Measurements from ENCODE around the gene MSRB1. TPM values are rescaled to one million over a fixed set of nuclear protein-coding genes. Genes with fewer than 3 reads are reported as not detected.

Gene MSRB1, protein sequence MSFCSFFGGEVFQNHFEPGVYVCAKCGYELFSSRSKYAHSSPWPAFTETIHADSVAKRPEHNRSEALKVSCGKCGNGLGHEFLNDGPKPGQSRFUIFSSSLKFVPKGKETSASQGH
- 13.1 to 14.1 TPM (median 13.4 TPM) in 3 replicates for total RNA-seq

DNA sequence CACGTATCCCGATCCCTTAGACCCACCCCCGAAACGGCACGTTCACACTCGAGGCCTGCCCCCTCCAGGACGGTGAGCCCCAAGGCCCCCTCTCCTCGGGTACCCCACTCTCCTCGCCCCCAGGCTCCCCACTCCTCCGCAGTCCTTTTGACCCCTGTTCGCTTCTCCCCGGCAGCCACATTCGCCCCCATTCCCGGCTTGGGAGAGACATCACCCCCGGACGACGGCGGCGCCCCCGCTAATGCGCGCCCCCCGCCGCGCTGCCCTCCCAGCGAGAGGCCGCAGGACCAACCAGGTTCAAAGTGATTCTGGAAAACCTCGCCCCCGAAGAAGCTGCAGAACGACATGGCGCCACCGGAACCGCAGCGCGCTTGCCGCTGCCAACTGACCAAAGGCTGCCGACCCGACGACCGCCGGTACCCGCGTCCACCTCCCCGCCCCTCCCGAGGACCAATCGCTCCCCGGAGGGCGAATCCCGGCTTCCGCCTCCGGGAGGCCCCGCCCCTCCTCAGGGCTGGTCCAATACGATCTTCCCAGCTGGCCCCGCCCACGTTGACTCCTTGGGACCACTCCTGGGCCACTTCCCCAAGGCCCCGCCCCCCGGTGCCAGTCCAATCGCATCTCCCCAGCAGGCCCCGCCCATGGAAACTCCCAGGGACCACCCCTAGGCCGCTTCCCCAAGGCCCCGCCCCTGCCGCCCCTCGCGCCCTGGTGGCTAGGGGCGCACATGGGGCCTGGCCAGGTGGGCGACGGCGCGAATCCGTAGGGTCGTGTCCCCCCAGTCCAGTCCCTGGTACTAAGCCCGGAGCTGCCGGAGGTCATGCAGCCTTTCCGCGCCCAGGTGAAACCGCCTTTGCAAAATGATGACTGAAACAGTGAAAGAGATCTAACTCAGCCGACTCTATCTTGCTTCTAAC is at the start of gene MSRB1:
Gene MSRB1 (minus strand): TSS at position 390 of the 917 bp plus-strand sequence. CDS start 43 bp downstream, at position 347.
- TF ChIP-seq, protein P1, sequence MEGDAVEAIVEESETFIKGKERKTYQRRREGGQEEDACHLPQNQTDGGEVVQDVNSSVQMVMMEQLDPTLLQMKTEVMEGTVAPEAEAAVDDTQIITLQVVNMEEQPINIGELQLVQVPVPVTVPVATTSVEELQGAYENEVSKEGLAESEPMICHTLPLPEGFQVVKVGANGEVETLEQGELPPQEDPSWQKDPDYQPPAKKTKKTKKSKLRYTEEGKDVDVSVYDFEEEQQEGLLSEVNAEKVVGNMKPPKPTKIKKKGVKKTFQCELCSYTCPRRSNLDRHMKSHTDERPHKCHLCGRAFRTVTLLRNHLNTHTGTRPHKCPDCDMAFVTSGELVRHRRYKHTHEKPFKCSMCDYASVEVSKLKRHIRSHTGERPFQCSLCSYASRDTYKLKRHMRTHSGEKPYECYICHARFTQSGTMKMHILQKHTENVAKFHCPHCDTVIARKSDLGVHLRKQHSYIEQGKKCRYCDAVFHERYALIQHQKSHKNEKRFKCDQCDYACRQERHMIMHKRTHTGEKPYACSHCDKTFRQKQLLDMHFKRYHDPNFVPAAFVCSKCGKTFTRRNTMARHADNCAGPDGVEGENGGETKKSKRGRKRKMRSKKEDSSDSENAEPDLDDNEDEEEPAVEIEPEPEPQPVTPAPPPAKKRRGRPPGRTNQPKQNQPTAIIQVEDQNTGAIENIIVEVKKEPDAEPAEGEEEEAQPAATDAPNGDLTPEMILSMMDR (IDR thresholded peaks at IDR 0.05; ENCODE audit: unreplicated experiment) = no peak
- peaks cover 1% of the 10 kb centered on the region for H3K36me3 Mint-ChIP-seq
- H3K27ac Mint-ChIP-seq = peak within 1 kb of the TSS; percentile 73
- H3K9me3 Mint-ChIP-seq = no peaks in the 10 kb centered on the region
- H3K4me3 Mint-ChIP-seq = peak within 1 kb of the TSS; percentile 82
- no peaks in the 10 kb centered on the region for H3K27me3 Mint-ChIP-seq (ENCODE audit: low read depth)
- H3K4me1 Mint-ChIP-seq = peaks cover 10% of the 10 kb centered on the region
- peak; percentile 99 to 100 for DNase-seq (ENCODE audit: low spot score in 2 of 2, unreplicated experiment in 2 of 2)

DNA sequence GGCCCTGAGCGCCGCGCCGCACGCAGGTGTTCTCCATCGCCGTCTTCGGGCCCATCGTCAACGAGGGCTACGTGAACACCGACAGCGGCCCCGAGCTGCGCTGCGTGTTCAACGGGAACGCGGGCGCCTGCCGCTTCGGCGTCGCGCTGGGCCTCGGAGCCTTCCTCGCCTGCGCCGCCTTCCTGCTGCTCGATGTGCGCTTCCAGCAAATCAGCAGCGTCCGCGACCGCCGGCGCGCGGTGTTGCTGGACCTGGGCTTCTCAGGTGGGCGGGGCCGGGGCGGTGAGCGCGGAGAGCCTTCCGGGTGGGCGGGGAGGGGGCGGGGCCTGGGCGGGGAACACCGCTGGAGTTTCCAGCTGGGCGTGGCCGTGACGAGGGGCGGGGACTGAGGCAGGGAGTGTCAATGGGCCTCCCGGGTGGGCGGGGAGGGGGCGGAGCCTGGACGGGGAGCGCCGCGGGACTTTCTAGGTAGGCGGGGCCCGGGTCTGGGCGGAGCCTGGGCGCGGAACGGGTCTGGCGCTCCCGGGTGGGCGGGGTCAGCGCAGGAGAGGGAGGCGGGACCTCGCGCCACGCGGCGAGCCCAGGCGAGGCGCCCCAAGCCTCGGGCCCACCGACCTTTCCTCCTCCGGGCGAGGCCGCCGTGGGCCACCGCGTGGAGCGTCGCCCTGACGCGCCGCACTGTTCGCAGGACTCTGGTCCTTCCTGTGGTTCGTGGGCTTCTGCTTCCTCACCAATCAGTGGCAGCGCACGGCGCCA is 49.1 kb upstream of the MSRB1 start:
- H3K4me1 Mint-ChIP-seq = peaks cover 9% of the 10 kb centered on the region
- TF ChIP-seq, protein P1 (IDR thresholded peaks at IDR 0.05; ENCODE audit: unreplicated experiment) = no peak
- peaks cover 39% of the 10 kb centered on the region for H3K27me3 Mint-ChIP-seq (ENCODE audit: low read depth)
- peak; percentile 79 to 82 for DNase-seq (ENCODE audit: low spot score in 2 of 2, unreplicated experiment in 2 of 2)
- no peak overlapping the region for H3K4me3 Mint-ChIP-seq
- peaks cover 7% of the 10 kb centered on the region for H3K36me3 Mint-ChIP-seq
- no peaks in the 10 kb centered on the region for H3K9me3 Mint-ChIP-seq
- H3K27ac Mint-ChIP-seq = no peak overlapping the region

DNA sequence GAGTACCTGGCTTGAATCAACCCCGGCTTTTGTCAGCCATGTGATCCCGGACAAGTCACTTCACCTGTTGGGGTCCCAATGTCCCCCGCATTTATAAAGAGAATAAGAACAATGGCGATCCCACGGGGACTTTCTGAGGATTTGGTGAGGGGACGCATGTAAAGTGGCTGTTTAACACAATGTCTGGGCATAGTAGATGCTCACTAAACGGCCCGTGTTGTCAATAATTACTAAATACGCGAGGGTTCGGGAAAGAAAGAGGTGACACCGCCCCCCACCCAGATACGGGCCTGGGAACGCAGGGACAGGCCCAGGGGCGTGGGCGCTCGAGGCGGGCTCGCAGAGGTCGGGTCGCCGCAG is 48.6 kb upstream of the MSRB1 start:
- Mint-ChIP-seq H3K9me3 (no peaks in the 10 kb centered on the region), H3K36me3 (peaks cover 11% of the 10 kb centered on the region), H3K4me3 (peak overlapping the region; percentile 47), H3K27ac (no peak overlapping the region), H3K4me1 (peaks cover 9% of the 10 kb centered on the region), H3K27me3 (ENCODE audit: low read depth) (peaks cover 39% of the 10 kb centered on the region)
- TF ChIP-seq, protein P1 (IDR thresholded peaks at IDR 0.05; ENCODE audit: unreplicated experiment) = no peak
- no peak for DNase-seq (ENCODE audit: low spot score in 2 of 2, unreplicated experiment in 2 of 2)

DNA sequence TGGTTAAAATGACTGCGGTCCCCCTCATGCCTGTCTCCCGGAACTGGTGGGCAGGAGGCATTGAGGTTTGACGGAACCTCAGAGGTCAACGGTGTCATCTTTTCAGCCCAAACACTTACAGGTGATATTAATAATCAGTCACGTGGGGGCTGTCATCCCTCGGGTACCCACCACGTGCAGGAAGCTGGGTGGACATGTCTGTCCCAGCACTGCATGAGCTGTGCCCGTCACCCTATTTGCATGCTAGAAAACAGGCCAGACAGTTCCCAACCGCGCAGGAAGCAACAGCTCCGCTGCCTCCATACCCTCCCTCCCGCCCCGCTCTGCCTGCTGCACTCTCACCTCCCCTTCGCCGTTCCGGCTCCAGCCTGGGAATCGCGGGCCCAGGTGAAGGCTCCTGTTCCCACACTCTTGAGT is 48.1 kb upstream of the MSRB1 start:
- Mint-ChIP-seq H3K27me3 (ENCODE audit: low read depth) (peaks cover 40% of the 10 kb centered on the region), H3K36me3 (peaks cover 15% of the 10 kb centered on the region), H3K9me3 (no peaks in the 10 kb centered on the region), H3K4me1 (peaks cover 9% of the 10 kb centered on the region), H3K4me3 (peak overlapping the region; percentile 47), H3K27ac (no peak overlapping the region)
- TF ChIP-seq, protein P1 (IDR thresholded peaks at IDR 0.05; ENCODE audit: unreplicated experiment) = no peak
- no peak for DNase-seq (ENCODE audit: low spot score in 2 of 2, unreplicated experiment in 2 of 2)

DNA sequence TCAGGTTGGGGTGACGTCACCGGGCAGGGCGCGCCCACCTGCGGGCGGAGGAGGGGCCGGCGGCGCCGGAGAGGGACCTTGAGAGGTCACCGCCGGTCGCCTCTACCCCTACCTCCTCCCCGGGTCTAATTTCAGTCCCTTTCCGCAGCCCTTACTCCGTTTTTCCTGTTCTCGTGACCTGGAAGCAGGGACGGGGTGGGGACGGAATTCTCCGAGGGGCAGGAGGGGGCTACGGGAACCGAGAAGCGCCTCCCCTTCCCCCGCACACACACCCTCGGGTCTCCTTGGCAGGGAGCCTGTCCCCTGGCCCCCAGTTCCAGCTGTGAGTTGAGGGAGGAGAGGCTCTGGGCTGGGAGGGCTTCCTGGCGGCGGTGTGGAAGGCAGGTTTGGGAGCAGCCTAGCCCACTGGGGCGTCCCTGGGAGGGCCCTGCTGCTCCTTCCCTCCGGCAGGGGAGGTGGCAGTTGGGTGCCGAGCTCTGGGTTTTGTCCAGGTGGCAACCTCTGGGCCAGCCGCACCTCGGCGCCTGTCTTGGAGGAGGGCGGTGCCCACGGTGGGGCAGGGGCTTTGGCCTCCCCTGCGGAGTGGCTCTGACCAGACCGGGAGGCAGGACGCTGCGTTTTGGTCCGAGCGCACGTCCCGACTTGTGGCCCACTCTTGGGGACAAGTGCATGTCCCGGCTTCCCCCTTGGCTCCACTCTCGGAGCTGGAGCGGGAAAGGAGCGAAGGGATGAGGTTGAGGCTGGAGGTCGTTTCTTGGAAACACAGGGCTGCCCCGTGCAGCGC is 47.5 kb upstream of the MSRB1 start:
- no peak overlapping the region for H3K27ac Mint-ChIP-seq
- TF ChIP-seq, protein P1 (IDR thresholded peaks at IDR 0.05; ENCODE audit: unreplicated experiment) = no peak
- H3K4me1 Mint-ChIP-seq = peaks cover 9% of the 10 kb centered on the region
- peaks cover 40% of the 10 kb centered on the region for H3K27me3 Mint-ChIP-seq (ENCODE audit: low read depth)
- H3K9me3 Mint-ChIP-seq = no peaks in the 10 kb centered on the region
- peaks cover 13% of the 10 kb centered on the region for H3K36me3 Mint-ChIP-seq
- no peak for DNase-seq (ENCODE audit: low spot score in 2 of 2, unreplicated experiment in 2 of 2)
- H3K4me3 Mint-ChIP-seq = peak overlapping the region; percentile 47

Measured in mesothelial cell of epicardium (in vitro differentiated cells).